K562 (cell line): ENCODE results near the gene SIT1. TPM values are rescaled to one million over a fixed set of nuclear protein-coding genes. Genes with fewer than 3 reads are reported as not detected.

Experiments used
- ATAC-seq: fragments of 200-7000 bp; cut with Tn5 transposase; 3 replicates; pipeline ENCODE4 v1.9.1; 2020; ENCODE audit warnings: moderate library complexity
- BruUV-seq: library from RNA; stranded (reverse); fragments of 400-500 nt; replicated peaks from 2 replicates; lab custom pipeline; 2021; lab: Mats Ljungman, UMichigan
- CTCF ChIA-PET: fragments of 300-600 bp; formaldehyde crosslinking; extraction: SDS; loops from one replicate; lab custom pipeline; 2021; ENCODE audit warnings: low intra/inter-chr PET ratio; lab: Yijun Ruan, JAX
- POLR2A ChIA-PET: fragments of 300-600, 350-650 bp; sonication (Branson Sonifier 250); formaldehyde crosslinking; extraction: SDS; loops from one replicate; lab custom pipeline; 2021; ENCODE audit warnings: antibody characterized with exemption, inconsistent platforms; lab: Yijun Ruan, JAX
- DNase-seq, 4 experiments: peaks; one replicate each; pipeline versions ENCODE4 v3.0.0 to v3.0.0-alpha.2; 2011 to 2018; ENCODE audit warnings: low spot score in 3 of 4, mixed read lengths in 3 of 4; ENCODE audit errors: extremely low read depth in 1 of 4
- FAIRE-seq: peaks from 2 replicates; lab custom pipeline; 2011; peaks lifted over from hg19 to GRCh38; lab: Jason Lieb, UNC
- H2AFZ ChIP-seq: 2 replicates; pipeline ENCODE4 v1.6.0; 2011; ENCODE audit warnings: low read depth, low read length, control low read depth, inconsistent platforms
- H3K27ac ChIP-seq: fragments of 200-600 bp; 3 replicates; pipeline ENCODE4 v1.8.0; 2011; ENCODE audit warnings: low read depth, mild to moderate bottlenecking, control low read depth, inconsistent platforms, low read length, moderate library complexity, mixed read lengths; ENCODE audit errors: extremely low read depth
- H3K27me3 ChIP-seq, 2 experiments: fragments of 300-600 bp in 1 of 2; 2 replicates in 1 of 2; 3 replicates in 1 of 2; pipeline versions ENCODE4 v1.6.0 to v1.8.0; 2011; ENCODE audit warnings: inconsistent platforms in 2 of 2, low read length in 2 of 2, mild to moderate bottlenecking in 1 of 2, mixed read lengths in 1 of 2, moderate library complexity in 1 of 2; ENCODE audit not compliant: control insufficient read depth in 2 of 2, insufficient read depth in 2 of 2
- H3K36me3 ChIP-seq: fragments of 300-600 bp; 3 replicates; pipeline ENCODE4 v1.8.0; 2011; ENCODE audit warnings: mild to moderate bottlenecking, low read length, inconsistent platforms; ENCODE audit not compliant: control insufficient read depth, insufficient read depth
- H3K4me1 ChIP-seq, 2 experiments: fragments of 200-600 bp in 1 of 2; replicated peaks in 1 of 2; 2 replicates in 1 of 2; 3 replicates in 1 of 2; pipeline versions ENCODE4 v1.5.1 to v1.8.0; 2011; ENCODE audit warnings: inconsistent platforms in 2 of 2, low read length in 2 of 2, mild to moderate bottlenecking in 1 of 2, mixed read lengths in 1 of 2, moderate library complexity in 1 of 2; ENCODE audit not compliant: control insufficient read depth in 2 of 2, insufficient read depth in 2 of 2
- H3K4me2 ChIP-seq: 2 replicates; pipeline ENCODE4 v1.6.1; 2011; ENCODE audit warnings: low read length, control low read depth, inconsistent platforms, mixed read lengths; ENCODE audit not compliant: insufficient read depth
- H3K4me3 ChIP-seq: fragments of 200-600 bp; sonication (generic), shearing (Covaris generic); 2 replicates; pipeline ENCODE4 v1.5.1; 2016; ENCODE audit warnings: control low read depth, inconsistent platforms
- H3K79me2 ChIP-seq: fragments of 200-600 bp; 3 replicates; pipeline ENCODE4 v1.8.0; 2011; ENCODE audit warnings: low read length, inconsistent platforms; ENCODE audit not compliant: control insufficient read depth, insufficient read depth
- H3K9ac ChIP-seq, 2 experiments: 2 replicates each; pipeline versions ENCODE4 v1.6.0 to v1.6.1; 2011; ENCODE audit warnings: low read depth in 2 of 2, low read length in 2 of 2, control low read depth in 1 of 2, inconsistent platforms in 1 of 2, mild to moderate bottlenecking in 1 of 2, mixed read lengths in 1 of 2; ENCODE audit not compliant: insufficient read depth in 1 of 2
- H3K9me1 ChIP-seq: one replicate; pipeline ENCODE4 v1.6.0; 2011; ENCODE audit warnings: inconsistent platforms, mild to moderate bottlenecking, low read length, moderate library complexity; ENCODE audit not compliant: control insufficient read depth, insufficient read depth
- H3K9me3 ChIP-seq: replicated peaks from 2 replicates; pipeline ENCODE4 v1.5.1; 2011; ENCODE audit warnings: low read depth, low read length, inconsistent platforms; ENCODE audit not compliant: control insufficient read depth, insufficient read depth
- H4K20me1 ChIP-seq: replicated peaks from 2 replicates; pipeline ENCODE4 v1.6.1; 2011; ENCODE audit warnings: low read length, inconsistent platforms, mixed read lengths; ENCODE audit not compliant: control insufficient read depth, insufficient read depth
- ARID4B ChIP-seq: sonication (generic); formaldehyde crosslinking; IDR thresholded peaks from 2 replicates; pipeline ENCODE4 v1.8.0; 2022; ENCODE audit warnings: mild to moderate bottlenecking, missing genetic modification reagents
- ARNT ChIP-seq, 2 experiments: fragments of 450-650 bp; IDR thresholded peaks; 2 replicates each; pipeline ENCODE4 v1.6.1; 2016; ENCODE audit warnings: mild to moderate bottlenecking in 1 of 2
- CREM ChIP-seq: IDR thresholded peaks from 2 replicates; pipeline ENCODE4 v1.6.1; 2014; ENCODE audit warnings: antibody characterized with exemption, low read depth
- ETV1 ChIP-seq: fragments of 450-650 bp; conservative IDR thresholded peaks from 2 replicates; pipeline ENCODE4 v1.6.1; 2016; ENCODE audit warnings: missing genetic modification characterization, control low read depth, low read depth, missing compliant biosample characterization
- ILK ChIP-seq: fragments of 450-650 bp; IDR thresholded peaks from 2 replicates; pipeline ENCODE4 v1.6.1; 2016; ENCODE audit warnings: missing genetic modification characterization, low read depth, mild to moderate bottlenecking, missing compliant biosample characterization, moderate library complexity, borderline replicate concordance
- KLF1 ChIP-seq: fragments of 450-650 bp; IDR thresholded peaks from 2 replicates; pipeline ENCODE4 v1.6.1; 2016; ENCODE audit warnings: missing genetic modification characterization, missing compliant biosample characterization
- MYNN ChIP-seq, 2 experiments: sonication (generic); formaldehyde crosslinking in 1 of 2; IDR thresholded peaks; 2 replicates each; pipeline versions ENCODE4 v1.5.0 to v1.6.1; 2016 to 2020; ENCODE audit warnings: antibody characterized with exemption in 1 of 2, missing genetic modification reagents in 1 of 2
- NCOR1 ChIP-seq: fragments of 450-650 bp; IDR thresholded peaks from 2 replicates; pipeline ENCODE4 v1.6.1; 2016; ENCODE audit warnings: mild to moderate bottlenecking, moderate library complexity
- RB1 ChIP-seq: fragments of 450-650 bp; IDR thresholded peaks from 2 replicates; pipeline ENCODE4 v1.6.1; 2017; ENCODE audit warnings: low read depth, mild to moderate bottlenecking
- SRF ChIP-seq, 2 experiments: fragments of 250-450, 450-650 bp in 1 of 2; sonication (Bioruptor Pico) in 1 of 2; sonication (generic) in 1 of 2; formaldehyde crosslinking; IDR thresholded peaks; 2 replicates each; pipeline versions ENCODE4 v1.5.0 to v1.5.1; 2020 to 2022; ENCODE audit warnings: mild to moderate bottlenecking in 1 of 2, missing genetic modification reagents in 1 of 2
- TAF1 ChIP-seq: IDR thresholded peaks from 2 replicates; pipeline ENCODE4 v1.6.1; 2011; ENCODE audit warnings: mild to moderate bottlenecking, low read length, moderate library complexity; ENCODE audit not compliant: insufficient read depth, control insufficient read depth, severe bottlenecking; ENCODE audit errors: extremely low read depth
- TBP ChIP-seq: optimal IDR thresholded peaks from 2 replicates; pipeline ENCODE3; 2011; ENCODE audit warnings: low read depth, low read length, improper control_type of control experiment
- TFAP4 ChIP-seq: sonication (generic); formaldehyde crosslinking; IDR thresholded peaks from 2 replicates; pipeline ENCODE4 v1.8.0; 2022; ENCODE audit warnings: missing genetic modification reagents, mild to moderate bottlenecking, moderate library complexity, borderline replicate concordance
- XRCC4 ChIP-seq: IDR thresholded peaks from one replicate; pipeline ENCODE4 v1.6.1; 2011; ENCODE audit not compliant: insufficient read depth, insufficient read length; ENCODE audit errors: extremely low read depth
- ZNF134 ChIP-seq: fragments of 250-450 bp; sonication (Bioruptor Pico); conservative IDR thresholded peaks from 2 replicates; pipeline ENCODE4 v1.4.0; 2020
- ZNF184 ChIP-seq: sonication (generic); formaldehyde crosslinking; IDR thresholded peaks from 2 replicates; pipeline ENCODE4 v1.5.0; 2020; ENCODE audit warnings: missing genetic modification reagents
- ZNF24 ChIP-seq: fragments of 450-650 bp; IDR thresholded peaks from 2 replicates; pipeline ENCODE4 v1.6.1; 2016
- ZZZ3 ChIP-seq: fragments of 450-650 bp; IDR thresholded peaks from 2 replicates; pipeline ENCODE4 v1.6.1; 2016; ENCODE audit warnings: antibody characterized with exemption, mild to moderate bottlenecking, moderate library complexity
- WGBS: fragments of 100-300 bp; shearing (Covaris generic); methylation state at CpG from one replicate; pipeline ENCODE4 v1.1.6; 2016; ENCODE audit warnings: low coverage, mixed read lengths; ENCODE audit not compliant: insufficient coverage; ENCODE audit errors: missing lambda C conversion rate; 5-methylcytosine and 5-hydroxymethylcytosine counted together
- in situ Hi-C: fragments of 300-500 bp; cut with MboI; formaldehyde crosslinking; loops from 4 replicates; pipeline ENCODE4 v1.15.0; 2018; ENCODE audit warnings: inconsistent platforms, mixed read lengths
- intact Hi-C: fragments of 100-400 bp; cut with micrococcal nuclease; formaldehyde crosslinking; loops from 2 replicates; pipeline ENCODE4 v1.14.2; 2022
- polyA plus RNA-seq, 8 experiments: library from polyadenylated mRNA; depleted of rRNA in 4 of 8; stranded (reverse) in 5 of 8; unstranded in 3 of 8; fragments of >200 nt; fragmentation: Nextera tagmentation in 2 of 8; fragmentation: Illumina TruSeq in 1 of 8; extraction: Ambion mirVana in 2 of 8; extraction: Trizol in 1 of 8; gene quantifications; 2 replicates each; pipeline versions ENCODE4 v1.2.1 to v1.2.3, GENCODE V29; 2011 to 2014; ENCODE audit warnings: inconsistent platforms in 1 of 8, missing spikeins in 1 of 8
- total RNA-seq, 7 experiments: library from RNA; depleted of rRNA in 6 of 7; stranded (reverse); fragments of >200 nt in 6 of 7; fragmentation: Illumina TruSeq in 2 of 7; extraction: Trizol in 2 of 7; gene quantifications; 2 replicates each; pipeline versions ENCODE4 v1.2.1 to v1.2.3, GENCODE V29; 2011 to 2021; ENCODE audit warnings: low replicate concordance in 1 of 7

SIT1 gene
- total and polyA plus RNA-seq, 9 of the 15 experiments (the other 6 are each of a cell fraction or from before 2014, with no cell fraction given): not detected

GRCh38 chr9:35657546-35658136 is 6.9 kb upstream of the SIT1 start, which contains the start of gene RMRP:
Gene RMRP (minus strand): TSS chr9:35658019.
- POLR2A ChIA-PET: interaction anchor here (0.6 to 2.6 kb wide), 16 partner anchors 9 to 326 kb away, joined by 3 to 14 read pairs (median 3); partner anchors contain the start of genes CREB3 and TLN1
- H4K20me1 ChIP-seq: no peaks in the 10 kb centered on the region
- peak within 1 kb of the TSS; percentile 98 for H3K27ac ChIP-seq
- peak within 1 kb of the TSS; percentile 99 for H2AFZ ChIP-seq
- CTCF ChIA-PET: no interaction called here
- no peaks in the 10 kb centered on the region for H3K9me3 ChIP-seq
- 0% methylated on average over 15 of the region's 42 CpGs for WGBS
- peak within 1 kb of the TSS; percentile 86 to 96 for H3K9ac ChIP-seq
- H3K4me1 ChIP-seq: peaks cover 14 to 26% of the 10 kb centered on the region in 2 experiments; a peak in 4 of 5 replicates
- ATAC-seq (peak; percentile 96), DNase-seq (peak; percentile 80 to 98 (median 86)), FAIRE-seq (peak; percentile 95)
- no peaks in the 10 kb centered on the region for H3K9me1 ChIP-seq
- H3K27me3 ChIP-seq: no peaks in the 10 kb centered on the region
- in situ Hi-C loops: no loop called here
- H3K36me3 ChIP-seq: peaks cover 27% of the 10 kb centered on the region; the same call in 2 of the 3 replicates
- H3K79me2 ChIP-seq: peaks cover 8% of the 10 kb centered on the region; the same call in 2 of the 3 replicates
- no TSS peak for BruUV-seq
- H3K4me2 ChIP-seq: peak within 1 kb of the TSS; percentile 96
- intact Hi-C loops: loop anchor here (2.0 to 5.0 kb wide), 3 partner anchors 40 to 75 kb away; partner anchors contain the start of genes CREB3, TESK1 and TLN1
- H3K4me3 ChIP-seq: peak within 1 kb of the TSS; percentile 89
- TF ChIP-seq TAF1: peak; percentile 27
- peak; percentile 92 for TF ChIP-seq TFAP4
- 0 out of 2 replicates have a peak, but pooled peaks have one; percentile 31 for TF ChIP-seq MYNN (IDR thresholded peaks at IDR 0.05)
- no peak for TF ChIP-seq MYNN (CRISPR knock-in tag; IDR thresholded peaks at IDR 0.05)
- peak; percentile 56; the same call in 1 of the 2 replicates for TF ChIP-seq ETV1 (tag)
- no peak for TF ChIP-seq ZNF184
- no peak; the same call in 1 of the 2 replicates for TF ChIP-seq RB1
- TF ChIP-seq ZZZ3: no peak
- no peak; a peak in 1 of 4 replicates for TF ChIP-seq SRF (CRISPR knock-in tag; IDR thresholded peaks at IDR 0.05)
- no peak for TF ChIP-seq XRCC4
- TF ChIP-seq TBP: peak; percentile 99
- TF ChIP-seq ZNF134 (CRISPR knock-in tag): no peak
- peak; percentile 94 for TF ChIP-seq ARID4B (CRISPR knock-in tag)
- TF ChIP-seq NCOR1: 0 out of 2 replicates have a peak, but pooled peaks have one; percentile 9
- TF ChIP-seq ZNF24: no peak
- no peak for TF ChIP-seq ILK (tag)
- peak; percentile 94 for TF ChIP-seq CREM
- peak; percentile 46 to 71; a peak in 1 of 4 replicates for TF ChIP-seq ARNT (IDR thresholded peaks at IDR 0.05)
- TF ChIP-seq KLF1 (tag): peak; percentile 56; the same call in 1 of the 2 replicates
